Osteoblast (primary cell): Measurements from ENCODE around the gene KCNH6. TPM values are rescaled to one million over a fixed set of nuclear protein-coding genes. Genes with fewer than 3 reads are reported as not detected.

ENCODE experiments used
- DNase-seq: peaks from one replicate; pipeline ENCODE4 v3.0.0; 2011; ENCODE audit warnings: low spot score, mixed read lengths; ENCODE audit not compliant: insufficient read length; ENCODE audit errors: missing footprints
- H2AFZ ChIP-seq: 2 replicates; pipeline ENCODE4 v1.6.0; 2011; ENCODE audit warnings: mild to moderate bottlenecking, low read length
- H3K27ac ChIP-seq: 2 replicates; pipeline ENCODE4 v1.5.1; 2011; ENCODE audit warnings: mild to moderate bottlenecking, low read depth, low read length, moderate library complexity
- H3K27me3 ChIP-seq: 2 replicates; pipeline ENCODE4 v1.6.0; 2012; ENCODE audit warnings: mild to moderate bottlenecking, control low read depth, inconsistent platforms, low read length, moderate library complexity; ENCODE audit not compliant: insufficient read depth
- H3K36me3 ChIP-seq: 2 replicates; pipeline ENCODE4 v1.5.1; 2011; ENCODE audit warnings: mild to moderate bottlenecking, low read length, control low read depth, moderate library complexity; ENCODE audit not compliant: insufficient read depth
- H3K4me1 ChIP-seq: 2 replicates; pipeline ENCODE4 v1.5.1; 2011; ENCODE audit warnings: mild to moderate bottlenecking, low read length, control low read depth, moderate library complexity; ENCODE audit not compliant: insufficient read depth
- H3K4me2 ChIP-seq: 2 replicates; pipeline ENCODE4 v1.6.0; 2011; ENCODE audit warnings: mild to moderate bottlenecking, low read length; ENCODE audit not compliant: insufficient read depth
- H3K4me3 ChIP-seq: fragments of 200-600 bp; sonication (generic); 3 replicates; pipeline ENCODE4 v1.5.1; 2012; ENCODE audit warnings: mild to moderate bottlenecking, low read length, inconsistent platforms; ENCODE audit not compliant: insufficient read depth
- H3K79me2 ChIP-seq: 2 replicates; pipeline ENCODE4 v1.6.0; 2012; ENCODE audit warnings: mild to moderate bottlenecking, low read length, control low read depth, inconsistent platforms; ENCODE audit not compliant: insufficient read depth
- H3K9me3 ChIP-seq: 2 replicates; pipeline ENCODE4 v1.5.1; 2011; ENCODE audit warnings: low read depth, low read length, control low read depth
- H4K20me1 ChIP-seq: 2 replicates; pipeline ENCODE4 v1.6.0; 2012; ENCODE audit warnings: mild to moderate bottlenecking, low read length, control low read depth; ENCODE audit not compliant: insufficient read depth
- total RNA-seq: library from RNA; depleted of rRNA; stranded (reverse); fragments of >200 nt; gene quantifications from 2 replicates; pipeline ENCODE4 v1.2.3, GENCODE V29; 2012
- TF ChIP-seq, protein P1 (sequence below): IDR thresholded peaks from 2 replicates; pipeline ENCODE4 v1.5.1; 2011; ENCODE audit warnings: mild to moderate bottlenecking, low read depth, low read length, moderate library complexity; ENCODE audit errors: extremely low read depth

KCNH6 gene
- total RNA-seq, 1 donor, result not detected

DNA sequence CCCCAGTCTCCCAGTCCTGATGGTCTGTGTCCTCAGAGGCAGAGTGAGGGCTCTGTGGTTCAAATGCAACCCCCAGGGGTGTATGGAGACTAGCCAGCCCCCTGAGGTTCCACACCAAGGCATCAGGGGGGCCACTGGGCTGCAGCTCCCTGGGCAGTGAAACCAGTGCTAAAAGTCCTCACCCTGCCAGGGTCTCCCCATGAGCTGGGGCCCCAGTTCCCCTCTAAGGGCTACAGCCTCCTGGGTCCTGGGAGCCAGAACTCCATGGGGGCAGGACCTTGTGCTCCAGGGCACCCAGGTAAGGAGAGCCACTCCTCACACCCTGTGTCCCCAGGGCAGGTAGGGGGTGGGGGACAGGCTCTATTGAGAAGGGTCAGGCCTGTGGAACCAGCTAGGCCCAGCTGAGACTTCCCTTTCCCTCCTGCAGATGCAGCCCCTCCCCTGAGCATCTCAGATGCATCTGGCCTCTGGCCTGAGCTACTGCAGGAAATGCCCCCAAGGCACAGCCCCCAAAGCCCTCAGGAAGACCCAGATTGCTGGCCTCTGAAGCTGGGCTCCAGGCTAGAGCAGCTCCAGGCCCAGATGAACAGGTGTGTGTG lies 20.8 kb downstream of the KCNH6 start:
- H3K4me3 ChIP-seq, result no peak overlapping the region
- no peaks in the 10 kb centered on the region for H3K9me3 ChIP-seq
- no peak overlapping the region for H2AFZ ChIP-seq
- H4K20me1 ChIP-seq, result no peaks in the 10 kb centered on the region
- H3K36me3 ChIP-seq, result no peaks in the 10 kb centered on the region
- H3K79me2 ChIP-seq, result no peaks in the 10 kb centered on the region
- H3K4me2 ChIP-seq, result no peak overlapping the region
- no peak overlapping the region for H3K27ac ChIP-seq
- DNase-seq, result peak; percentile 30
- H3K27me3 ChIP-seq, result peaks cover 11% of the 10 kb centered on the region
- no peaks in the 10 kb centered on the region for H3K4me1 ChIP-seq
- TF ChIP-seq, protein P1, sequence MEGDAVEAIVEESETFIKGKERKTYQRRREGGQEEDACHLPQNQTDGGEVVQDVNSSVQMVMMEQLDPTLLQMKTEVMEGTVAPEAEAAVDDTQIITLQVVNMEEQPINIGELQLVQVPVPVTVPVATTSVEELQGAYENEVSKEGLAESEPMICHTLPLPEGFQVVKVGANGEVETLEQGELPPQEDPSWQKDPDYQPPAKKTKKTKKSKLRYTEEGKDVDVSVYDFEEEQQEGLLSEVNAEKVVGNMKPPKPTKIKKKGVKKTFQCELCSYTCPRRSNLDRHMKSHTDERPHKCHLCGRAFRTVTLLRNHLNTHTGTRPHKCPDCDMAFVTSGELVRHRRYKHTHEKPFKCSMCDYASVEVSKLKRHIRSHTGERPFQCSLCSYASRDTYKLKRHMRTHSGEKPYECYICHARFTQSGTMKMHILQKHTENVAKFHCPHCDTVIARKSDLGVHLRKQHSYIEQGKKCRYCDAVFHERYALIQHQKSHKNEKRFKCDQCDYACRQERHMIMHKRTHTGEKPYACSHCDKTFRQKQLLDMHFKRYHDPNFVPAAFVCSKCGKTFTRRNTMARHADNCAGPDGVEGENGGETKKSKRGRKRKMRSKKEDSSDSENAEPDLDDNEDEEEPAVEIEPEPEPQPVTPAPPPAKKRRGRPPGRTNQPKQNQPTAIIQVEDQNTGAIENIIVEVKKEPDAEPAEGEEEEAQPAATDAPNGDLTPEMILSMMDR, result no peak

DNA sequence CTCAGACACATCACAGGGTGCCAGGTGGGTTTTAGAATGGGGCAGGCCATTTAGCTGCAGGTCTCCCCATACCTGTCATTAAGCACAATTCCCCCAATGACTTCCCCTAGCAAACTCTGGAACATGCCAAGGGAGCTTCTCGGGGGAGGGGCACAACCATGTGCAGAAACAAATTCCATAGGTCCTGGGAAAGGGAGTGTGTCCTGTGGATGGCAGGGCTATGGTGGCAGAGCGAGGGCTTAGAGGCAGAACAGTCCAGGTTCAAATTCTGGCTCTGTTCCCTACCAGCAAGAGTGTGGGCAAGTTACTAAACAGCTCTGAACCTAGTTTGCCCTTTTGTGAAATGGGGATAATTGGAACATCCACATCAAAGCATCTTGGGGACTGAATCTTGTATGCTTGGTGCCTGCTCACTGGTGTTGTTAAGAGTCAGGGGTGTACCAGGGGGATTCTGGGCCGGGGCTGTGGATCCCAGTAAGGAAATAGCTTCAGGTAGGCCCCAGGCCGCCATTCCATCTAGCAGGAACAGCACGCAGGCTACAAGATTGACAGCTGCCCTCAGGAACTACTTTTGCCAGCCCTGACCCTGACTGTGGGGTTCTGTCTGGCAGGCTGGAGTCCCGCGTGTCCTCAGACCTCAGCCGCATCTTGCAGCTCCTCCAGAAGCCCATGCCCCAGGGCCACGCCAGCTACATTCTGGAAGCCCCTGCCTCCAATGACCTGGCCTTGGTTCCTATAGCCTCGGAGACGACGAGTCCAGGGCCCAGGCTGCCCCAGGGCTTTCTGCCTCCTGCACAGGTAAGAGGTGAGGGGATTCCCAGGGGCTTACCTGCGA lies 21.5 kb downstream of the KCNH6 start:
- Histone ChIP-seq H3K79me2 (no peaks in the 10 kb centered on the region), H3K4me2 (no peak overlapping the region), H4K20me1 (no peaks in the 10 kb centered on the region), H3K9me3 (no peaks in the 10 kb centered on the region), H3K4me3 (no peak overlapping the region), H2AFZ (no peak overlapping the region), H3K4me1 (peaks cover 6% of the 10 kb centered on the region), H3K27me3 (peaks cover 4% of the 10 kb centered on the region), H3K36me3 (no peaks in the 10 kb centered on the region), H3K27ac (no peak overlapping the region)
- TF ChIP-seq, protein P1, result no peak
- peak; percentile 36 for DNase-seq

DNA sequence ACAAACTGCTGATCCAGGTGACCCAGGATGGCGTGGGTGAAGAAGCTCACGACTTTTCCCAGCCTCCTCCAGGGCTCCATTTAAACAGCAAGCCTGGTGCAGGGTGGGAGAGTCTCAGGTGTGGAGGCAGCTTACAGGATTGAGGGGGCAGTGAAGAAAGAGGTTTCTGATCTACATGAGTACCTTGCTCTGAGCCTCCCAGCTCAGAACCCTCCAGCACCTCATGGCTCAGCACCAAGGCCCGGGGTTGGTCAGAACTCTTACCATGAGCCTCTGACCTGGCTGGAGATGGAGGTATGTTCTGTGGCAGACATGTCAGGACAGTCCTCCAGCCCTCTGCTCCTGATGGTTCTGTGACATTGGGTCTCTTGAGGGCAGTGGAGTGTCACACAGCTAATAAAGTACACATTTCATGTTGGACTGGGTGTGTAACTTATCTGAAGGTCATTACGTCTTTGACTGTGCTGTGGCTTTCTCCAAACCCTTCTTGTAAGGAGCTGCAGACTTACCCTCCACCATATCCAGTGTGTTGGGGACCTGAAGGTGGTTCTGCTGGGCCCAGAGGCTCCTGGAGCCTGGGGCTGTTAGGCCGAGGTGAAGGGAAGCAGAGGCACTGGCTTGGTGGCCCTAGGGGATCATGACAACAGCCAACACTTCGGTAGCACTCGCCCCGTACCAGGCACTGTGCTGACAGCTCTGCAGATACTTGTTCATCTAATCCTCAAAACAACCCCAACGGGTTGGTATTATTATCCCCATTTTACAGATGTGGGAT lies 23.3 kb downstream of the KCNH6 start:
- H3K27ac ChIP-seq, result no peak overlapping the region
- no peaks in the 10 kb centered on the region for H3K36me3 ChIP-seq

More for the DNA sequence above, 23.3 kb downstream of the KCNH6 start:
- Histone ChIP-seq H3K27me3 (no peaks in the 10 kb centered on the region), H3K4me2 (no peak overlapping the region), H3K4me1 (peaks cover 8% of the 10 kb centered on the region), H3K79me2 (peaks cover 12% of the 10 kb centered on the region), H4K20me1 (peaks cover 6% of the 10 kb centered on the region), H2AFZ (no peak overlapping the region), H3K4me3 (no peak overlapping the region), H3K9me3 (no peaks in the 10 kb centered on the region)
- DNase-seq, result peak; percentile 21
- TF ChIP-seq, protein P1, result no peak
